B cell (primary cell): ENCODE data around the gene TDRD12. TPM values are rescaled to one million over a fixed set of nuclear protein-coding genes. Genes with fewer than 3 reads are reported as not detected.

Source experiments
- ATAC-seq: fragments of 200-7000 bp; cut with Tn5 transposase; one replicate; pipeline ENCODE4 v1.10.0; 2021; ENCODE audit warnings: low read depth, mild to moderate bottlenecking, moderate number of reproducible peaks, moderate library complexity
- CTCF ChIA-PET: fragments of 350-600 bp; sonication (Branson Sonifier 250); formaldehyde crosslinking; loops from one replicate; lab custom pipeline; 2021; ENCODE audit warnings: antibody characterized with exemption, inconsistent platforms; lab: Charles Lee
- POLR2A ChIA-PET: fragments of 350-600 bp; sonication (Branson Sonifier 250); formaldehyde crosslinking; loops from one replicate; lab custom pipeline; 2021; ENCODE audit warnings: antibody characterized with exemption; lab: Charles Lee
- DNase-seq: peaks from one replicate; pipeline ENCODE4 v3.0.0; 2013
- H2AFZ ChIP-seq: 2 replicates; pipeline ENCODE4 v1.6.1; 2012; ENCODE audit warnings: mild to moderate bottlenecking, low read depth, low read length; ENCODE audit not compliant: insufficient read depth, poor library complexity, severe bottlenecking
- H3K27ac ChIP-seq, 2 donors: 1 replicate in 1 of 2; 2 replicates in 1 of 2; pipeline ENCODE4 v1.5.1; 2012 to 2013; ENCODE audit warnings: low read length in 2 of 2, mild to moderate bottlenecking in 2 of 2, moderate library complexity in 1 of 2
- H3K27me3 ChIP-seq, 4 experiments: fragments of 200-600 bp in 1 of 4; sonication (generic) in 1 of 4; replicated peaks in 1 of 4; 1 replicate in 2 of 4; 2 replicates in 2 of 4; pipeline versions ENCODE4 v1.6.1 to v1.7.0; 2013 to 2016; ENCODE audit warnings: low read length in 3 of 4, mild to moderate bottlenecking in 2 of 4, mixed read lengths in 1 of 4, moderate library complexity in 1 of 4; ENCODE audit not compliant: insufficient read depth in 4 of 4, control insufficient read depth in 3 of 4; ENCODE audit errors: control extremely low read depth in 1 of 4
- H3K36me3 ChIP-seq, 2 experiments: replicated peaks in 1 of 2; 1 replicate in 1 of 2; 2 replicates in 1 of 2; pipeline versions ENCODE4 v1.6.1 to v1.7.1; 2013; ENCODE audit warnings: low read length in 1 of 2; ENCODE audit not compliant: insufficient read depth in 2 of 2, control insufficient read depth in 1 of 2; ENCODE audit errors: control extremely low read depth in 1 of 2, extremely low read depth in 1 of 2
- H3K4me1 ChIP-seq, 2 donors: fragments of 200-600 bp in 1 of 2; sonication (generic) in 1 of 2; 1 replicate in 1 of 2; 2 replicates in 1 of 2; pipeline versions ENCODE4 v1.5.1 to v1.6.1; 2013 to 2017; ENCODE audit warnings: low read length in 2 of 2; ENCODE audit not compliant: control insufficient read depth in 2 of 2, insufficient read depth in 2 of 2
- H3K4me2 ChIP-seq: replicated peaks from 2 replicates; pipeline ENCODE3; 2012; ENCODE audit warnings: mild to moderate bottlenecking, low read depth, low read length; ENCODE audit not compliant: poor library complexity, severe bottlenecking
- H3K4me3 ChIP-seq, 5 experiments: fragments of 200-600 bp in 1 of 5; sonication (generic) in 1 of 5; 1 replicate in 3 of 5; 2 replicates in 2 of 5; pipeline versions ENCODE4 v1.5.1 to v1.7.0; 2011 to 2016; ENCODE audit warnings: low read length in 4 of 5, mild to moderate bottlenecking in 4 of 5, low read depth in 2 of 5, control low read depth in 1 of 5, moderate library complexity in 1 of 5; ENCODE audit not compliant: insufficient read depth in 1 of 5; ENCODE audit errors: control extremely low read depth in 1 of 5, extremely low read depth in 1 of 5
- H3K79me2 ChIP-seq: fragments of 200-600 bp; sonication (generic); one replicate; pipeline ENCODE4 v1.6.0; 2016; ENCODE audit warnings: low read length; ENCODE audit not compliant: control insufficient read depth, insufficient read depth
- H3K9ac ChIP-seq: fragments of 200-600 bp; sonication (generic); 2 replicates; pipeline ENCODE4 v1.6.1; 2017; ENCODE audit warnings: mild to moderate bottlenecking, low read length, moderate library complexity
- H3K9me3 ChIP-seq, 3 donors: one replicate each; pipeline versions ENCODE4 v1.6.1 to v1.7.1; 2013; ENCODE audit warnings: low read length in 2 of 3; ENCODE audit not compliant: control insufficient read depth in 2 of 3, insufficient read depth in 1 of 3; ENCODE audit errors: control extremely low read depth in 1 of 3
- H4K20me1 ChIP-seq: 2 replicates; pipeline ENCODE4 v1.6.0; 2012; ENCODE audit warnings: mild to moderate bottlenecking, low read length; ENCODE audit not compliant: insufficient read depth, control insufficient read depth, poor library complexity, severe bottlenecking
- H3K27ac Mint-ChIP-seq: one replicate; pipeline ENCODE4 v1.8.0; 2021; ENCODE audit warnings: mixed read lengths
- H3K27me3 Mint-ChIP-seq: one replicate; pipeline ENCODE4 v1.8.0; 2021; ENCODE audit warnings: mixed read lengths
- H3K4me1 Mint-ChIP-seq: one replicate; pipeline ENCODE4 v1.8.0; 2021; ENCODE audit warnings: mixed read lengths
- H3K4me3 Mint-ChIP-seq: one replicate; pipeline ENCODE4 v1.8.0; 2021; ENCODE audit warnings: mixed read lengths
- H3K9me3 Mint-ChIP-seq: one replicate; pipeline ENCODE4 v1.8.0; 2022; ENCODE audit warnings: mixed read lengths; ENCODE audit not compliant: insufficient read depth
- EZH2 ChIP-seq: IDR thresholded peaks from 2 replicates; pipeline ENCODE4 v1.6.1; 2012; ENCODE audit warnings: borderline replicate concordance, low read depth, mild to moderate bottlenecking, moderate library complexity, low read length; ENCODE audit not compliant: insufficient read depth, poor library complexity, severe bottlenecking
- WGBS: methylation state at CpG from one replicate; pipeline ENCODE4 v1.1.5; 2013; ENCODE audit warnings: missing lambda C conversion rate; ENCODE audit not compliant: insufficient coverage; 5-methylcytosine and 5-hydroxymethylcytosine counted together
- intact Hi-C: fragments of 100-400 bp; cut with micrococcal nuclease; formaldehyde crosslinking; loops from one replicate; pipeline ENCODE4 v1.10.0; 2022
- polyA plus RNA-seq: library from polyadenylated mRNA; depleted of rRNA; stranded (reverse); fragments of >200 nt; gene quantifications from 2 replicates; pipeline ENCODE4 v1.2.3, GENCODE V29; 2012
- total RNA-seq, 2 donors: library from RNA; stranded (reverse); fragments of 120-200 nt in 1 of 2; gene quantifications; 1 replicate in 1 of 2; 2 replicates in 1 of 2; pipeline versions ENCODE4 v1.2.3 to v1.2.4, GENCODE V29; 2013 to 2022
- TF ChIP-seq, protein P1 (sequence below): fragments of 200-600 bp; IDR thresholded peaks from one replicate; pipeline ENCODE4 v1.8.0; 2022; ENCODE audit warnings: antibody characterized with exemption, mild to moderate bottlenecking

Gene TDRD12
- total and polyA plus RNA-seq, 2 donors (not counting 1 experiment from before 2014, with no cell fraction given): 0.30 to 1.1 TPM

DNA sequence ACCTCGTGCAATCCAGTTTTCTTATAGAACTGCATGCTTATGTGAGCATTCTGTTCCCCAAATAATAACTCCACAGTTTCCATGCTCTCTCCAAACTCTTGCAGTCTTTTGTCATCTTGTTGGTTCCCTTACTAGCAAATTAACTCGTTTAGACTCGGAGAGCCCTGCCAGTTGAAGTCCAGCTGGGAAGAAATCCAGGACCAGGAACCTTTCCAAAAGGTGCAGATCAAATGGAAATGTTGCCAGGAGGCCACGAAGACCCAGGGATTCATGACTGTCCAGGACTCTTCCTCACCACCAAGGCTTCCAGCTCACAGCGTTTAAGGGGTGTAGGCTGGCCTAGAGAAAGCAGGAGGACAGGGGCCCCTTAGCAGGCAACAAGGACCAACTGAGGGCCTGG is 2.1 kb upstream of the TDRD12 start:
- Histone ChIP-seq H3K27me3 (no peaks in the 10 kb centered on the region), H3K9ac (no peak overlapping the region), H4K20me1 (no peaks in the 10 kb centered on the region), H3K79me2 (no peaks in the 10 kb centered on the region), H3K36me3 (peaks cover 0 to 8% of the 10 kb centered on the region in 2 experiments), H3K4me1 (no peaks in the 10 kb centered on the region), H2AFZ (no peak overlapping the region), H3K4me2 (no peak overlapping the region), H3K9me3 (peaks cover 0 to 8% (median 0%) of the 10 kb centered on the region in 3 donors), H3K27ac (no peak overlapping the region), H3K4me3 (no peak overlapping the region)
- TF ChIP-seq EZH2: no peak
- TF ChIP-seq, protein P1, sequence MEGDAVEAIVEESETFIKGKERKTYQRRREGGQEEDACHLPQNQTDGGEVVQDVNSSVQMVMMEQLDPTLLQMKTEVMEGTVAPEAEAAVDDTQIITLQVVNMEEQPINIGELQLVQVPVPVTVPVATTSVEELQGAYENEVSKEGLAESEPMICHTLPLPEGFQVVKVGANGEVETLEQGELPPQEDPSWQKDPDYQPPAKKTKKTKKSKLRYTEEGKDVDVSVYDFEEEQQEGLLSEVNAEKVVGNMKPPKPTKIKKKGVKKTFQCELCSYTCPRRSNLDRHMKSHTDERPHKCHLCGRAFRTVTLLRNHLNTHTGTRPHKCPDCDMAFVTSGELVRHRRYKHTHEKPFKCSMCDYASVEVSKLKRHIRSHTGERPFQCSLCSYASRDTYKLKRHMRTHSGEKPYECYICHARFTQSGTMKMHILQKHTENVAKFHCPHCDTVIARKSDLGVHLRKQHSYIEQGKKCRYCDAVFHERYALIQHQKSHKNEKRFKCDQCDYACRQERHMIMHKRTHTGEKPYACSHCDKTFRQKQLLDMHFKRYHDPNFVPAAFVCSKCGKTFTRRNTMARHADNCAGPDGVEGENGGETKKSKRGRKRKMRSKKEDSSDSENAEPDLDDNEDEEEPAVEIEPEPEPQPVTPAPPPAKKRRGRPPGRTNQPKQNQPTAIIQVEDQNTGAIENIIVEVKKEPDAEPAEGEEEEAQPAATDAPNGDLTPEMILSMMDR: no peak
- intact Hi-C loops: no loop called here
- Mint-ChIP-seq H3K4me1 (no peaks in the 10 kb centered on the region), H3K27me3 (no peaks in the 10 kb centered on the region), H3K4me3 (no peak overlapping the region), H3K9me3 (no peaks in the 10 kb centered on the region), H3K27ac (no peak overlapping the region)
- ChIA-PET POLR2A (no interaction called here), CTCF (no interaction called here)
- WGBS: 100% methylated on average over 3 of the region's 5 CpGs
- DNase-seq (no peak), ATAC-seq (no peak)

DNA sequence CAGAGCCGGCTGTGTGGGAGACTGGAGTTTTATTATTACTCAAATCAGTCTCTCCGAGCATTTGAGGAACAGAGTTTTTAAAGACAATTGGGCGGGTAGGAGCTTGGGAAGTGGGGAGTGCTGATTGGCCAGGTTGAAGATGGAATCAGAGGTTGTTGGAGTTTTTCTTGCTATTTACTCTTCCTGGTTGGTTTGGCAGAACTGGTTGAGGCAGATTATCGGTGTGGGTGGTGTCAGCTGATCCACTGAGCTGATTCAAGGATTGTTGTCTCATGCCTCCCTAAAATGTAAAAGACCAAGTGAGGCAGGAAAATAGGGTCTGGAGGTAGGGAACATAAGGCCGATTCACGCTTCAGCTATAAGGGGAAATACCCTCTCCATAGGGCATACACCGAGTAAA is 1.3 kb upstream of the TDRD12 start:
- Histone ChIP-seq H3K27ac (no peak overlapping the region), H3K4me1 (no peaks in the 10 kb centered on the region), H3K79me2 (no peaks in the 10 kb centered on the region), H3K9ac (no peak overlapping the region), H3K4me3 (no peak overlapping the region), H3K36me3 (peaks cover 0 to 4% of the 10 kb centered on the region in 2 experiments), H2AFZ (no peak overlapping the region), H4K20me1 (no peaks in the 10 kb centered on the region), H3K27me3 (no peaks in the 10 kb centered on the region), H3K9me3 (peaks cover 0 to 8% (median 0%) of the 10 kb centered on the region in 3 donors), H3K4me2 (no peak overlapping the region)
- intact Hi-C loops: no loop called here
- Mint-ChIP-seq H3K27me3 (no peaks in the 10 kb centered on the region), H3K4me3 (no peak overlapping the region), H3K9me3 (no peaks in the 10 kb centered on the region), H3K4me1 (no peaks in the 10 kb centered on the region), H3K27ac (no peak overlapping the region)
- ATAC-seq (no peak), DNase-seq (no peak)
- TF ChIP-seq, protein P1: no peak
- TF ChIP-seq EZH2: no peak
- ChIA-PET POLR2A (no interaction called here), CTCF (no interaction called here)
- 98% methylated on average over 5 of the region's 7 CpGs for WGBS
